Neural cell (in vitro differentiated cells): ENCODE results near the gene OSBPL5.

ENCODE experiments used
- CTCF ChIP-seq: fragments of 450-650 bp; IDR thresholded peaks from 2 replicates; pipeline ENCODE4 v1.5.1; 2014; ENCODE audit warnings: antibody characterized with exemption, mild to moderate bottlenecking, moderate library complexity; ENCODE audit not compliant: poor library complexity, severe bottlenecking
- EP300 ChIP-seq: fragments of 450-650 bp; conservative IDR thresholded peaks from 2 replicates; pipeline ENCODE4 v1.6.1; 2014; ENCODE audit warnings: antibody characterized with exemption, mild to moderate bottlenecking, moderate library complexity; ENCODE audit not compliant: poor library complexity, severe bottlenecking
- EZH2 ChIP-seq: fragments of 200-600, 300-800 bp; shearing (Covaris generic), sonication (generic); IDR thresholded peaks from 2 replicates; pipeline ENCODE4 v1.6.1; 2014; ENCODE audit warnings: antibody characterized with exemption, low read length, borderline replicate concordance, mild to moderate bottlenecking; ENCODE audit not compliant: insufficient read depth, poor library complexity, severe bottlenecking
- MXI1 ChIP-seq: fragments of 450-650 bp; conservative IDR thresholded peaks from 2 replicates; pipeline ENCODE4 v1.6.1; 2014; ENCODE audit warnings: antibody characterized with exemption, mild to moderate bottlenecking; ENCODE audit not compliant: poor library complexity, severe bottlenecking
- POLR2AphosphoS5 ChIP-seq: IDR thresholded peaks from 2 replicates; pipeline ENCODE4 v1.6.1; 2012
- RAD21 ChIP-seq: fragments of 450-650 bp; conservative IDR thresholded peaks from 2 replicates; pipeline ENCODE4 v1.6.1; 2014; ENCODE audit warnings: antibody characterized with exemption, mild to moderate bottlenecking, moderate library complexity
- SMC3 ChIP-seq: fragments of 450-650 bp; conservative IDR thresholded peaks from 2 replicates; pipeline ENCODE4 v1.6.1; 2014; ENCODE audit warnings: antibody characterized with exemption, mild to moderate bottlenecking, moderate library complexity; ENCODE audit not compliant: poor library complexity
- TAF1 ChIP-seq: IDR thresholded peaks from 2 replicates; pipeline ENCODE4 v1.6.1; 2012; ENCODE audit warnings: low read depth
- TF ChIP-seq, protein P1 (sequence below): IDR thresholded peaks from 2 replicates; pipeline ENCODE4 v1.6.1; 2012; ENCODE audit warnings: borderline replicate concordance

DNA sequence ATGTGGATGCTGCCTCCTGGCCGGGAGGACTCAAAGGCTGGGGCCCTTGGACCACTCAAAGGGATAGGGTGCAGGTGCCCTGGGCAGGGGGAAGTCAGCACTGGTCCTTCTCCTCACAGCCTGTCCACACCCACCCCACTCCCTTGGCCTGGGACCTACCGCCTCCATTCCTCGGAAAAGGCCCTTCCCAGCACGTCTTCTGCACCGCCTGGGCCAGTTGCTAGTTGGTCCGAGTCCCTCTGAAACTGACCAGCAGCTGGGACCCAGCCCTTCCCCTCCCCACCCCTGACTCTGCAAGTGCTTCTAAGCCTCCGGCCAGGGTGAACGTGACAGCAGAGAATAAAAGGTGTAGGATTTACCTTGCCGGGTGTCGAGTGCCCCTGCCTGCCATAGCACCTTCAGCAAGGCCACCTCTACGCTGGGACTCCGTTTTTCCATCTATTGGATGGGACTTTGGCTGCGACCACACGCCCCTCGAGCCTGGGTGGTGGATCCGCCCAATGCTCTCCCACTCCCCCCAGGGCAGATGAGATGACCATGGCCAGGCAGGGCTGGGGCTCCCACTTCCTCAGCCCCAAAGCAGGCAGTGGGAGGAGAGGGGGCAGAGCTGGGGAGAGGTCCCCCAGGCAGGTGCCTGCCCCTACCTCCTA is 37.3 kb downstream of the OSBPL5 start:
- TF ChIP-seq CTCF, result no peak
- TF ChIP-seq MXI1, result no peak
- no peak for TF ChIP-seq EP300
- no peak for TF ChIP-seq EZH2
- TF ChIP-seq, protein P1, sequence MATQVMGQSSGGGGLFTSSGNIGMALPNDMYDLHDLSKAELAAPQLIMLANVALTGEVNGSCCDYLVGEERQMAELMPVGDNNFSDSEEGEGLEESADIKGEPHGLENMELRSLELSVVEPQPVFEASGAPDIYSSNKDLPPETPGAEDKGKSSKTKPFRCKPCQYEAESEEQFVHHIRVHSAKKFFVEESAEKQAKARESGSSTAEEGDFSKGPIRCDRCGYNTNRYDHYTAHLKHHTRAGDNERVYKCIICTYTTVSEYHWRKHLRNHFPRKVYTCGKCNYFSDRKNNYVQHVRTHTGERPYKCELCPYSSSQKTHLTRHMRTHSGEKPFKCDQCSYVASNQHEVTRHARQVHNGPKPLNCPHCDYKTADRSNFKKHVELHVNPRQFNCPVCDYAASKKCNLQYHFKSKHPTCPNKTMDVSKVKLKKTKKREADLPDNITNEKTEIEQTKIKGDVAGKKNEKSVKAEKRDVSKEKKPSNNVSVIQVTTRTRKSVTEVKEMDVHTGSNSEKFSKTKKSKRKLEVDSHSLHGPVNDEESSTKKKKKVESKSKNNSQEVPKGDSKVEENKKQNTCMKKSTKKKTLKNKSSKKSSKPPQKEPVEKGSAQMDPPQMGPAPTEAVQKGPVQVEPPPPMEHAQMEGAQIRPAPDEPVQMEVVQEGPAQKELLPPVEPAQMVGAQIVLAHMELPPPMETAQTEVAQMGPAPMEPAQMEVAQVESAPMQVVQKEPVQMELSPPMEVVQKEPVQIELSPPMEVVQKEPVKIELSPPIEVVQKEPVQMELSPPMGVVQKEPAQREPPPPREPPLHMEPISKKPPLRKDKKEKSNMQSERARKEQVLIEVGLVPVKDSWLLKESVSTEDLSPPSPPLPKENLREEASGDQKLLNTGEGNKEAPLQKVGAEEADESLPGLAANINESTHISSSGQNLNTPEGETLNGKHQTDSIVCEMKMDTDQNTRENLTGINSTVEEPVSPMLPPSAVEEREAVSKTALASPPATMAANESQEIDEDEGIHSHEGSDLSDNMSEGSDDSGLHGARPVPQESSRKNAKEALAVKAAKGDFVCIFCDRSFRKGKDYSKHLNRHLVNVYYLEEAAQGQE, result no peak
- no peak for TF ChIP-seq POLR2AphosphoS5
- TF ChIP-seq TAF1, result no peak
- TF ChIP-seq RAD21, result no peak
- TF ChIP-seq SMC3, result no peak
